GM12878 (cell line): ENCODE data around the gene TKTL1. TPM values are rescaled to one million over a fixed set of nuclear protein-coding genes. Genes with fewer than 3 reads are reported as not detected.

Experiments
- ATAC-seq: fragments of 200-7000 bp; cut with Tn5 transposase; 3 replicates; pipeline ENCODE4 v1.9.1; 2020; ENCODE audit warnings: mild to moderate bottlenecking, moderate library complexity
- BruUV-seq: library from RNA; stranded (reverse); fragments of 400-500 nt; replicated peaks from 2 replicates; lab custom pipeline; 2021; lab: Mats Ljungman, UMichigan
- CTCF ChIA-PET: fragments of 300-600 bp; sonication (Branson Sonifier 250); formaldehyde crosslinking; extraction: SDS; loops from one replicate; lab custom pipeline; 2021; ENCODE audit warnings: inconsistent platforms; lab: Yijun Ruan, JAX
- POLR2A ChIA-PET: fragments of 350-600 bp; formaldehyde crosslinking; extraction: SDS; loops from one replicate; lab custom pipeline; 2021; ENCODE audit warnings: inconsistent platforms; lab: Charles Lee
- RAD21 ChIA-PET: fragments of 300-600 bp; sonication (Branson Sonifier 250); formaldehyde crosslinking; loops from one replicate; lab custom pipeline; 2023; ENCODE audit warnings: antibody characterized with exemption; ENCODE audit not compliant: unreplicated experiment; lab: Charles Lee
- SMC1A ChIA-PET: fragments of 300-600 bp; sonication (Branson Sonifier 250); formaldehyde crosslinking; loops from one replicate; lab custom pipeline; 2023; ENCODE audit not compliant: unreplicated experiment, uncharacterized antibody; lab: Charles Lee
- DNase-seq: peaks from one replicate; pipeline ENCODE4 v3.0.0-alpha.2; 2011; ENCODE audit warnings: low read depth, low spot score
- FAIRE-seq: peaks from 3 replicates; lab custom pipeline; 2011; peaks lifted over from hg19 to GRCh38; lab: Jason Lieb, UNC
- H2AFZ ChIP-seq: 2 replicates; pipeline ENCODE4 v1.6.0; 2011; ENCODE audit warnings: low read depth, low read length, control low read depth; ENCODE audit not compliant: control insufficient read depth
- H3K27ac ChIP-seq: 2 replicates; pipeline ENCODE4 v1.5.1; 2011; ENCODE audit warnings: control low read depth; ENCODE audit not compliant: control insufficient read depth, insufficient read depth
- H3K27me3 ChIP-seq, 2 experiments: replicated peaks in 1 of 2; 2 replicates each; pipeline versions ENCODE4 v1.6.0 to v1.6.1; 2011; ENCODE audit warnings: low read length in 1 of 2; ENCODE audit not compliant: control insufficient read depth in 2 of 2, insufficient read depth in 2 of 2
- H3K36me3 ChIP-seq, 2 experiments: 2 replicates each; pipeline ENCODE4 v1.5.1; 2011; ENCODE audit warnings: low read length in 1 of 2; ENCODE audit not compliant: control insufficient read depth in 2 of 2, insufficient read depth in 2 of 2
- H3K4me1 ChIP-seq: 2 replicates; pipeline ENCODE4 v1.6.1; 2011; ENCODE audit warnings: mild to moderate bottlenecking, low read length, moderate library complexity, mixed read lengths; ENCODE audit not compliant: control insufficient read depth, insufficient read depth
- H3K4me2 ChIP-seq: 2 replicates; pipeline ENCODE4 v1.6.0; 2011; ENCODE audit warnings: control low read depth; ENCODE audit not compliant: control insufficient read depth, insufficient read depth
- H3K4me3 ChIP-seq: fragments of 200-600 bp; sonication (generic); 2 replicates; pipeline ENCODE4 v1.5.1; 2016
- H3K79me2 ChIP-seq: 2 replicates; pipeline ENCODE4 v1.6.0; 2011; ENCODE audit warnings: low read length; ENCODE audit not compliant: control insufficient read depth, insufficient read depth
- H3K9ac ChIP-seq: 2 replicates; pipeline ENCODE4 v1.8.0; 2011; ENCODE audit warnings: low read length, control low read depth, mixed read lengths; ENCODE audit not compliant: control insufficient read depth, insufficient read depth
- H3K9me3 ChIP-seq: replicated peaks from 3 replicates; pipeline ENCODE4 v1.5.1; 2011; ENCODE audit warnings: mild to moderate bottlenecking, low read length; ENCODE audit not compliant: control insufficient read depth, insufficient read depth
- H4K20me1 ChIP-seq: 2 replicates; pipeline ENCODE4 v1.6.0; 2011; ENCODE audit not compliant: control insufficient read depth, insufficient read depth
- E4F1 ChIP-seq: fragments of 450-650 bp; IDR thresholded peaks from 2 replicates; pipeline ENCODE4 v1.6.1; 2018; ENCODE audit warnings: borderline replicate concordance, mild to moderate bottlenecking; ENCODE audit not compliant: partially characterized antibody
- HDAC2 ChIP-seq: fragments of 200-600 bp; sonication (generic); IDR thresholded peaks from 2 replicates; pipeline ENCODE4 v1.6.1; 2017
- MLLT1 ChIP-seq: fragments of 450-650 bp; IDR thresholded peaks from 2 replicates; pipeline ENCODE4 v1.6.1; 2016; ENCODE audit warnings: mild to moderate bottlenecking
- RAD21 ChIP-seq: IDR thresholded peaks from 2 replicates; pipeline ENCODE4 v1.6.1; 2011; ENCODE audit warnings: mild to moderate bottlenecking, low read depth, low read length, moderate library complexity; ENCODE audit not compliant: insufficient read depth
- RELA ChIP-seq: fragments of 450-650 bp; IDR thresholded peaks from 2 replicates; pipeline ENCODE4 v1.8.0; 2014; ENCODE audit warnings: borderline replicate concordance; ENCODE audit not compliant: partially characterized antibody
- RELB ChIP-seq: fragments of 450-650 bp; IDR thresholded peaks from 2 replicates; pipeline ENCODE4 v1.6.1; 2017; ENCODE audit warnings: low read depth, mild to moderate bottlenecking, moderate library complexity
- SMC3 ChIP-seq: IDR thresholded peaks from 2 replicates; pipeline ENCODE4 v1.6.1; 2011; ENCODE audit warnings: low read length, improper control_type of control experiment, borderline replicate concordance
- TCF3 ChIP-seq: IDR thresholded peaks from 2 replicates; pipeline ENCODE4 v1.6.1; 2012; ENCODE audit warnings: low read depth, mild to moderate bottlenecking, low read length, borderline replicate concordance; ENCODE audit not compliant: insufficient read depth
- USF2 ChIP-seq: IDR thresholded peaks from 2 replicates; pipeline ENCODE4 v1.6.1; 2011; ENCODE audit warnings: low read depth, low read length, improper control_type of control experiment, borderline replicate concordance
- ZNF207 ChIP-seq: fragments of 450-650 bp; IDR thresholded peaks from 2 replicates; pipeline ENCODE4 v1.6.1; 2014; ENCODE audit warnings: antibody characterized with exemption, mild to moderate bottlenecking, borderline replicate concordance
- WGBS: methylation state at CpG from one replicate; pipeline ENCODE4 v1.1.6; 2016; ENCODE audit warnings: low lambda C conversion rate; ENCODE audit not compliant: insufficient replicate concordance, insufficient coverage; ENCODE audit errors: missing lambda C conversion rate; 5-methylcytosine and 5-hydroxymethylcytosine counted together
- in situ Hi-C: fragments of 300-500 bp; cut with MboI; formaldehyde crosslinking; loops from 9 replicates; pipeline ENCODE4 v1.14.3; 2018; ENCODE audit warnings: mixed read lengths
- intact Hi-C: fragments of 100-400 bp; cut with micrococcal nuclease; formaldehyde crosslinking; loops from one replicate; pipeline ENCODE4 v1.14.2; 2022; ENCODE audit not compliant: unreplicated experiment
- polyA plus RNA-seq, 11 experiments: library from polyadenylated mRNA; depleted of rRNA in 4 of 11; unstranded in 6 of 11; stranded (reverse) in 5 of 11; fragments of >200 nt; fragmentation: Nextera tagmentation in 4 of 11; fragmentation: Illumina TruSeq in 1 of 11; extraction: Ambion mirVana in 4 of 11; extraction: Trizol in 1 of 11; gene quantifications; 1 replicate in 1 of 11; 2 replicates in 10 of 11; pipeline versions ENCODE4 v1.2.1 to v1.2.3, GENCODE V29; 2011 to 2016; ENCODE audit warnings: inconsistent platforms in 2 of 11, missing spikeins in 2 of 11, low read depth in 1 of 11
- total RNA-seq, 4 experiments: library from RNA; depleted of rRNA in 3 of 4; stranded (reverse); fragments of >200 nt in 3 of 4; fragmentation: Illumina TruSeq in 1 of 4; extraction: Trizol in 1 of 4; gene quantifications; 2 replicates each; pipeline versions ENCODE4 v1.2.1 to v1.2.3, GENCODE V29; 2013 to 2021

Gene TKTL1
- total and polyA plus RNA-seq, 10 of the 15 experiments (the other 5 are each of a cell fraction or from before 2014, with no cell fraction given): 0.01 to 0.07 TPM; not detected in 8

- TF ChIP-seq RELB (peak; percentile 49), RAD21 (peak; percentile 26; the same call in 1 of the 2 replicates)
Measured at GRCh38 chrX:154373340-154374306, 78.0 kb downstream of the TKTL1 start (continued).

- ChIA-PET SMC1A (interaction anchor here (1.4 to 2.0 kb wide), 3 partner anchors 8 to 158 kb away, joined by 4 to 10 read pairs (median 7); partner anchors contain the start of gene RPL10), POLR2A (interaction anchor here (0.6 to 1.8 kb wide), 4 partner anchors 9 to 153 kb away, joined by 3 to 6 read pairs (median 6); partner anchors contain the start of gene RPL10), CTCF (interaction anchor here (0.9 to 2.0 kb wide), 14 partner anchors 8 to 173 kb away, joined by 3 to 21 read pairs (median 8); partner anchors contain the start of genes ATP6AP1 and IKBKG), RAD21 (interaction anchor here (0.9 to 2.4 kb wide), 8 partner anchors 9 to 162 kb away, joined by 3 to 12 read pairs (median 4); no protein-coding TSS in a partner anchor)
- peak within 1 kb of the TSS; percentile 41; the same call in 1 of the 2 replicates for H2AFZ ChIP-seq
- peaks cover 11% of the 10 kb centered on the region for H3K4me1 ChIP-seq
- in situ Hi-C loops (loop anchor here (5.0 kb wide), 2 partner anchors 163 to 442 kb away; no protein-coding TSS in a partner anchor), intact Hi-C loops (loop anchor here (5.0 to 10.0 kb wide), 2 partner anchors 50 to 447 kb away; partner anchors contain the start of genes ARHGAP4 and ATP6AP1)
- no peaks in the 10 kb centered on the region for H4K20me1 ChIP-seq
- no peak within 1 kb of the TSS for H3K27ac ChIP-seq
- no peaks in the 10 kb centered on the region for H3K36me3 ChIP-seq
- peaks cover 20% of the 10 kb centered on the region for H3K79me2 ChIP-seq
- H3K27me3 ChIP-seq: no peaks in the 10 kb centered on the region
- FAIRE-seq (no peak), DNase-seq (no peak), ATAC-seq (no peak)
- peak within 1 kb of the TSS; percentile 2; the same call in 1 of the 2 replicates for H3K9ac ChIP-seq
- no TSS peak for BruUV-seq
- H3K9me3 ChIP-seq: no peaks in the 10 kb centered on the region; the same call in 2 of the 3 replicates
- H3K4me2 ChIP-seq: peak within 1 kb of the TSS; percentile 55
- 29% methylated on average over 60 of the region's 95 CpGs for WGBS
- peak within 1 kb of the TSS; percentile 61; the same call in 1 of the 2 replicates for H3K4me3 ChIP-seq
- TF ChIP-seq USF2: no peak
- TF ChIP-seq TCF3: no peak
- TF ChIP-seq SMC3: peak; percentile 9; the same call in 1 of the 2 replicates
- no peak for TF ChIP-seq ZNF207
- TF ChIP-seq E4F1: no peak
- TF ChIP-seq MLLT1: no peak
- no peak for TF ChIP-seq RELA
- TF ChIP-seq HDAC2: no peak
Measured at GRCh38 chrX:154374313-154375155, 78.9 kb downstream of the TKTL1 start, which contains the start of gene FLNA. Gene FLNA (minus strand): TSS chrX:154374634. CDS start chrX:154371245, 3,389 bp downstream.
